NCI-H526 (cell line): Measurements from ENCODE around the gene SPON2.

Experiments
- DNase-seq, 2 experiments: peaks; one replicate each; lab custom pipeline; 2025; lab: John Stamatoyannopoulos, UW

The SPON2 gene

DNA sequence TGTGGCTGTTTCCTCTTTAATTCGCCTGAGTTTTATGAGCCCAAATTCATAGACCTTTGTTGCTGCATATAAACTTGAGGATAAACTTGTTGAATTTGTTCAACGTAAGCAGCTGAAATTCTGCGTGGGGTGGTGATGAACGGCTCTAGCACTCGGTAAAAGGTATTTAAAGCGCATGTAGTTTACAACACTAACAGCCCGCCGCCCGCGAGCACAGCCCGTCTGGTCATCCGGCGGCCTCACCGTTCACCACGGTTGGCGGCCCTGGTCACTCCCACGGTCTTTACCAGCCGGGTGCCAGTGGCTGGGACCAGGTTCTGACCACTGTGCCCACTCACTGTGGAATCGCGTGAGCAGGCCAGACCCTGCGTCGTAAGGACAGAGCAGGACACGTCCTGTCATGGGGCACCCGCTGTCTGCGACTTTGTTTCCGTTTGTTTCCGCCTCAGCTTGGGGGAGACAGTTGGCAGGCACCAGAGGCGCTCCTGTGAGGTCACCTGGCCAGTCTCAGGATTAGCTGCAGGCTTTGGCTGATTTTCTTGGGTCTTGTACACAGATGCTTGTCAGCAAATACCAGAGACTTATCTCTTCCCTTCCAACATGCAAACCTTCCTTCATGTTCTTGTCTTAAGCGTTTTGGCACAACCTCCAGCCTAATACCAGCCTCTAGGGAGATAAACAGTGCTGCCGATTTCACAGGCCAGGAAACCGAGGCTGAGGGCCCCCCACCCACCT lies 36.8 kb upstream of the SPON2 start:
- no peak for DNase-seq

DNA sequence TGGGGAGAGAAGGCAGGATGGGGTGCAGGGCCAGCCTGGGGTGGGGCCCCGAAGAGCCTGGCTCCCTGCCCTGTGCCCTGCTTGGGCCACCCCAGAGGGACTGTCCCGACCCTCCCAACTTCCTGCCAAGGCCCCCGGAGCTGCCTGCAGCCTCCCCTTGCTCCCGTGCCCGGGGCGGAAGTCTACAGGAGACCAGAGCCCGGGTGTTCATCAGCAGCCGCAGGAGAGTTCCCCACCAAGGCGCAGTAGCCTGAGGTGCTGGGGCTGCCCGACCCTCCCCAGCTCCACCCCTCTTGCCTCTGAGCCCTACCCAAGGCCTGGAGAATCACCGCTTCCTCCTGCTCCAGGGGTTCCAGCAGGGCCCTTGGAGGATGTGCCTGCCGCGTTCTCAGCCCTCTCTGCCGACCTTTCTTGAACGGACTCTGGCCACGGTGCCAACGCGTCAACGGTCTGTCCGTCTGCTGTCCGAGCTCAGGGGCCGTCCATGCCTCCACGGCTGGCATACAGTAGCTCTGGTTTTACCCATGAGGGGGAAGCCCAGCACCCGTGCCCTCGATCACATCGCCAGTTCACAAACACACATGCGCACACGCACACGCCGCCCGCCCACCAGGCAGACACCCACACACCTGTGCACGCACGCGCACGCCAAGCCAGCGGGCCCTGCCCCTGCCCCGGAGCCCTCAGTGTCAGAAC lies 36.0 kb upstream of the SPON2 start:
- no peak for DNase-seq

GRCh38 chr4:1207603-1208265 lies 35.4 kb upstream of the SPON2 start:
- DNase-seq, result no peak

DNA sequence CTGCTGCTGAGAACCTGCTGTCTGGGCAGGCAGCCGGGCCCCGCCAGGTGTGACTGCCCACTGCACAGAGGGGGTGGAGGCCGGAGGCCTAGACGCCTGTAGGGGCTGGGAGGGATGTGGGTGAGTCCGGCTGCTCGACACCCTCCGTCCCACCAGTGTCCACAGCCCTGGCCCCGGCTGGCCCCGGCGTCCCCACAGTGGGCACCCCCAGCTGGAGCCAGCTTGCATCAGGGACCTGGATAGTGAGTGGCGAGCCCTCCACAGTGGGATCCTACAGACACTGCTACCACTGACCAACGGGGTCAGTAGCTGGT lies 34.7 kb upstream of the SPON2 start:
- DNase-seq, result no peak

GRCh38 chr4:1206299-1207156 lies 34.1 kb upstream of the SPON2 start:
- DNase-seq, result no peak

GRCh38 chr4:1205586-1206298 lies 33.4 kb upstream of the SPON2 start:
- no peak for DNase-seq

DNA sequence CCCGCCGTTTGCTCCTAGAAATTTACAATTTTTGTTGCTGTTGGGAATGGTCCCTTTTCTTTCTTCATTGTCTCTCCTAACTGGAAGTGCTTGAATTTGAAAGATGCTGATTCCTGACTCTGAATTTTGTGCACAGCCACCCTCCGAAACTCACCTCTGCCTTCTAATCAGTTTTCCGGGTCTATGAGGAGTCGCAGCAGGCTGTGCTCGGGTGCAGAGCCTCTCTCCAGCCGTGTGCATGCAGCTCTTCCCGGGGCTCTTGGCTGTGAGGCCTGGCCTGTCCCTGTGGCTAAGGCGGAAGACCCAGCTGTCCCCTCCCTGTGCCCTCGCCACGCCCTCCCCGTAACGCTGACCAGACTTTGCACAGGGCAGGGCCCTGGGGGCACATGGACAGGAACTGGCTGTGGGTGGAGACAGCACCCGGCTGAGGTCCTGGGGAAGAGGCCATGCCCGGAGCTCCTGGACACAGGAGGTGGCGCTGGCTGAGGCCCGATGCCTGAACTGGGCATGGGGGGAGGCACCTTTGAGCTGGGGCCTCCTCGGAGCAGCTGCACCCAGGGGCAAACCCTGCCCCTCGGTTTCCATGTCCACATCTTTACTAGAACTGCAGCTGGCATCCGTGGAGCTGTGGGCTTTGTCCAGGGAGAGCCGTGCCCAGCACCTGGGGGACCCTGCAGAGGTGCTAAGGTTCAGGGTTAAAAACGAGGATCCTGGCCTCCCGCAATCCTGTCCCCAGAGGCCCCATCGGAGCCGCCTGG lies 32.6 kb upstream of the SPON2 start:
- DNase-seq, result no peak

- DNase-seq, result no peak
Measured at GRCh38 chr4:1204286-1204827, 32.0 kb upstream of the SPON2 start.

- no peak for DNase-seq
Measured at GRCh38 chr4:1203026-1203616, 30.7 kb upstream of the SPON2 start.

- no peak for DNase-seq
Measured at GRCh38 chr4:1202526-1203011, 30.2 kb upstream of the SPON2 start.

GRCh38 chr4:1201851-1202525 lies 29.6 kb upstream of the SPON2 start:
- no peak for DNase-seq

DNA sequence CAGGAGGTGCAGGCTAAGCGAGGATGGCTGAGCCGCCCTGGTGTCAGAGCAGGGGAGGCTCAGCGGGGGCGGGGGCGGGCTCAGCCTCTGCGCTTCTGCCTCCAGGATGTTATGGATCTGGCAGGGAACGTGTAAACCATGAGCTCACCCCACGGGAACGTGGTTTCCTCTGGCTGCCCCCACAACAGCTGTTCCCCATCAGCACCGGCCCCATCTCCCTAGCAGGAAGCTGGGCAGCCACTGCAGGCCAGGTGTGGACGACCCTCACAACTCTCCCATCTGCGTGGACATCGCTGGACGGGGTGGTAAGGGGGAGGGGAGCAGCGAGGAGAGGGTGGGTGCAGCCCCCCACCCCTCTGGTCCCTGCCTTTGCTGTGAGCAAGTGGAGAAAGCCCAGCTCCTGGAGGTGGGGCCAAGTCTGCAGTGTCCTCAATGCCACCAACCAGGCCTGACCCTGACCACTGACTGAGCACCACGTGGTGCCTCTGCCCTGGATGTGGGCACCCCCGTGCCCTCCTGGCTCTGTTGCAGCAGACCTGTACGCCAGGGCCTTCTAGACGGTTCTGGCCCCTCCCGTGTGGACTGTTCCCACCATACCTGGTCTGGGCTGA lies 28.1 kb upstream of the SPON2 start:
- no peak for DNase-seq

DNA sequence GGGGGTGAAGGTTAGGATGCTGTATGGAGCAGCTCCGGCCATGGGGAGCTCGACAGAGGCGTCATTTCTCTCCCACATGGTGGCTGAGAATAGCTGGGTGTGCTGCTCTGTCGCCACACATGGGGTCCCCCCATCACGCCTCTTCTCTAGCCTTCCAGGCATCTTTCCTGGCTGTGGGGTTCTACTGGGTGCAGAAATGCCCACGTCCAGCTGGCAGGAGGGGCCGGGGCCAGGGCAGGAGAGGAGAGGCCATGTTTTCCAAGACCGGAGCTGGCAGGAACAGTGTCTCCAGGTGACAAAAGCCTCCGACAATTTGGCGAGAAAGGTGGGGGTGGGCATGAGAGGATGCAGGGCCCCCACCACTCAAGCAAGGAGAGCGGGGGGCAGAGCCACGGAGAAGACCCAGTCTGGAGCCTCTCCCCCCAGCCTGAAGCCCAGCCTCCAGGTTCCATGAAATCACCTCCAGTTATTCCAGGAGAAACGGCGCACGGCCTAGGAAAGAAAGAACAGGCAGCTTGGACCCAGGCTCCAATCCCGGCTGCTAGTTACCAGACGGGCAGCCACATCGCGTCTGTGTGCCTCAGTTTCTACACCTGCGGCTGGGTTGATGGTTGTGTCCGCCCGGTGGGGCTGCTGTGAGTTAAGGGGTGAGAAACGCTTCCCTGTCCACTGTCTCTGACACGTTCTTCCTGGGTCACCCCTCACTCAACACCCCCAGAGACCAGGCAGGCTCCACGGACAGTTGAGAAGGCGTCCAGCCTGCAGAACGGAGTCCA lies 27.4 kb upstream of the SPON2 start:
- DNase-seq, result no peak

- DNase-seq, result no peak
Measured at GRCh38 chr4:1198098-1198844, 25.9 kb upstream of the SPON2 start.

GRCh38 chr4:1196421-1197183 lies 24.2 kb upstream of the SPON2 start:
- DNase-seq, result no peak

- DNase-seq, result no peak
Measured at GRCh38 chr4:1195891-1196401, 23.6 kb upstream of the SPON2 start.
